SK-N-MC (cell line): Measurements from ENCODE around the gene HPS3.
"Not testable (repeated sequence)": the region's sequence is repeated elsewhere in the genome, so short reads cannot be mapped to it uniquely, and the experiment has no call there.

ENCODE experiments used
- EZH2 ChIP-seq: fragments of 200-600 bp; sonication (generic); IDR thresholded peaks from one replicate; pipeline ENCODE4 v1.6.1; 2017; ENCODE audit warnings: antibody characterized with exemption
- FOXP2 ChIP-seq: optimal IDR thresholded peaks from 2 replicates; pipeline ENCODE3; 2011; ENCODE audit warnings: mild to moderate bottlenecking, moderate library complexity; ENCODE audit not compliant: insufficient read depth; ENCODE audit errors: extremely low read length, control extremely low read depth
- POLR2AphosphoS5 ChIP-seq: IDR thresholded peaks from 2 replicates; pipeline ENCODE4 v1.6.1; 2012; ENCODE audit warnings: mild to moderate bottlenecking, low read depth, low read length, borderline replicate concordance

DNA sequence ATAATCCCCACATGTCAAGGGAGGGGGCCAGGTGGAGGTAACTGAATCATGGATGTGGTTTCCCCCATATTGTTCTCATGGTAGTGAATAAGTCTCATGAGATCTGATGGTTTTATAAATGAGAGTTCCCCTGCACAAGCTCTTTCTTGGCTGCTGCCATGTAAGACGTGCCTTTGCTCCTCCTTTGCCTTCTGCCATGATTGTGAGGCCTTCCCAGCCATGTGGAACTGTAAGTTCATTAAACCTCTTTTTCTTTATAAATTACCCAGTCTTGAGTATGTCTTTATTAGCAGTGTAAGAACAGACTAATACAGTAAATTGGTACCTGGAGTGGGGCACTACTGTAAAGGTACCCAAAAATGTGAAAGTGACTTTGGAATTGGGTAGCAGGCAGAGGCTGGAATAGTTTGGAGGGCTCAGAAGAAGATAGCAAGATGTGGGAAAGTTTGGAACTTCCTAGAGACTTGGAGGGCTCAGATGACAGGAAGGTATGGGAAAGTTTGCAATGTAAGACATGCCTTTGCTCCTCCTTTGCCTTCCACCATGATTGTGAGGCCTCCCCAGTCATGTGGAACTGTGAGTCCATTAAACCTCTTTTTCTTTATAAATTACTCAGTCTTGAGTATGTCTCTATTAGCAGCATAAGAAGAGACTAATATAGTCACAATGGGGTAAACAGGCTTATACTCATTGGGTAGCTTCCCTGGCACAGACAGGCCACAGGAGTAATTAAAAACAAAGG lies 90.1 kb downstream of the HPS3 start:
- not testable (repeated sequence) for TF ChIP-seq EZH2, POLR2AphosphoS5, FOXP2
